Smooth muscle cell (in vitro differentiated cells): ENCODE results near the gene FRMD4A. TPM values are rescaled to one million over a fixed set of nuclear protein-coding genes. Genes with fewer than 3 reads are reported as not detected.

Source experiments
- DNase-seq: peaks from one replicate; lab custom pipeline; 2025; ENCODE audit not compliant: unreplicated experiment; lab: John Stamatoyannopoulos, UW
- H2AFZ ChIP-seq: fragments of 200-600 bp; sonication (generic); 2 replicates; pipeline ENCODE4 v1.6.0; 2016; ENCODE audit warnings: antibody characterized with exemption, low read depth, mild to moderate bottlenecking
- H3F3A ChIP-seq: fragments of 200-600 bp; sonication (generic); 2 replicates; pipeline ENCODE4 v1.6.0; 2017; ENCODE audit warnings: antibody characterized with exemption, low read depth
- H3K27ac ChIP-seq: fragments of 200-600 bp; sonication (generic); 2 replicates; pipeline ENCODE4 v1.5.1; 2016; ENCODE audit warnings: low read depth, mild to moderate bottlenecking
- H3K27me3 ChIP-seq: fragments of 200-600 bp; sonication (generic); 2 replicates; pipeline ENCODE4 v1.6.1; 2016; ENCODE audit warnings: low read depth, mild to moderate bottlenecking
- H3K36me3 ChIP-seq: fragments of 200-600 bp; sonication (generic); 2 replicates; pipeline ENCODE4 v1.5.1; 2016; ENCODE audit warnings: low read depth
- H3K4me1 ChIP-seq: fragments of 200-600 bp; sonication (generic); 2 replicates; pipeline ENCODE4 v1.5.1; 2016; ENCODE audit warnings: low read depth
- H3K4me2 ChIP-seq: fragments of 200-600 bp; sonication (generic); 2 replicates; pipeline ENCODE4 v1.6.0; 2016; ENCODE audit warnings: mild to moderate bottlenecking
- H3K4me3 ChIP-seq: fragments of 200-600 bp; sonication (generic); 2 replicates; pipeline ENCODE4 v1.5.1; 2016; ENCODE audit warnings: mild to moderate bottlenecking
- H3K79me2 ChIP-seq: fragments of 200-600 bp; sonication (generic); 2 replicates; pipeline ENCODE4 v1.6.0; 2016; ENCODE audit warnings: low read depth, mild to moderate bottlenecking
- H3K9ac ChIP-seq: fragments of 200-600 bp; sonication (generic); 2 replicates; pipeline ENCODE4 v1.6.0; 2016; ENCODE audit warnings: low read depth
- H3K9me3 ChIP-seq: fragments of 200-600 bp; sonication (generic); replicated peaks from 2 replicates; pipeline ENCODE4 v1.5.1; 2016; ENCODE audit warnings: low read depth
- H4K20me1 ChIP-seq: fragments of 200-600 bp; sonication (generic); 2 replicates; pipeline ENCODE4 v1.6.0; 2016; ENCODE audit warnings: low read depth
- CTCF ChIP-seq: fragments of 200-600 bp; sonication (generic); IDR thresholded peaks from 2 replicates; pipeline ENCODE4 v1.5.1; 2017; ENCODE audit warnings: borderline replicate concordance, mild to moderate bottlenecking, antibody characterized with exemption; ENCODE audit not compliant: insufficient read depth, poor library complexity, severe bottlenecking
- WGBS: methylation state at CpG from one replicate; pipeline ENCODE4 v1.1.7; 2016; ENCODE audit warnings: low lambda C conversion rate; 5-methylcytosine and 5-hydroxymethylcytosine counted together
- polyA plus RNA-seq: library from polyadenylated mRNA; unstranded; fragments of >200 nt; fragmentation: Nextera tagmentation; extraction: Ambion mirVana; gene quantifications from 2 replicates; pipeline ENCODE4 v1.2.1, GENCODE V29; 2016
- total RNA-seq: library from RNA; depleted of rRNA; stranded (reverse); fragments of >200 nt; gene quantifications from 2 replicates; pipeline ENCODE4 v1.2.3, GENCODE V29; 2014

FRMD4A gene
- total and polyA plus RNA-seq, 2 experiments from 2014 or later = 3.0 to 5.4 TPM

DNA sequence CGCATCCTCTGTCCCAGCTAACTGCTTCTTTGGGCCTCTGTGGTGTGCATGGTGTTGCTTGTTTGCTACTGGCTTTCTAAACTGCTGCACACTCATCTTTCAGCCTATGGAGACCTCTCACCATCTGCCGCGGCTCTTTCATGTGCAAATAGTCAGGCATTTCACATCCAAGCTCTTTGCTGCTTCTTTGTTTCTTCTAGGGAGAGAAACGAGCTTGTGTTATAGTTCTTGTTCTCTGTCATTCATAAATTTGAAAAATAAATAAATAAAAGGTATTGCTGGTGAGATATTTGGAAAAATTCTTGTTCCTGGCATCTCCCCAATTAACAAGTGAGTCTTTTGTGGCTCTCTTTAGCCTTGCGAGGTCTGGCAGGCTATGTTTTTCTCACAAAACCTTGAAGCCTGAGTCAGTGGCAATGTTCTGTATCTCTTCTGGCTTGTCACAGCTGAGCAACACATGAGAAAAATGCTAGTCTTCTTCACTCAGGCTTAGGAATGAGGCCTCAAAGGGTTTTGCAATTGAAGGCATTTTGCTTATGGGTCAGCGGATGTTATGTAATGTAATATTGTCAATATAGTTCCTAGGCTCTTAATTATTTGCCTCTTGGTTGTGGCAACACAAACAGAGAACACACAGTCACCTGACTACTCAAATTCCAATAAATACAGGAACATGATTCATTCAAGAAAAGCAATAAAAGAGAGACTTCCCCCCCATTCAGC, 274.0 kb downstream of the FRMD4A start:
- Histone ChIP-seq H4K20me1 (no peaks in the 10 kb centered on the region), H3K4me3 (no peak overlapping the region), H3K36me3 (no peaks in the 10 kb centered on the region), H3K27me3 (no peaks in the 10 kb centered on the region), H3K4me1 (peaks cover 6% of the 10 kb centered on the region), H3K27ac (peak overlapping the region; percentile 42), H3K9ac (no peak overlapping the region), H2AFZ (no peak overlapping the region), H3F3A (no peaks in the 10 kb centered on the region), H3K4me2 (peak overlapping the region; percentile 50), H3K79me2 (no peaks in the 10 kb centered on the region), H3K9me3 (no peaks in the 10 kb centered on the region)
- WGBS = 46% methylated on average over 6 of the region's 6 CpGs
- TF ChIP-seq CTCF = no peak
- DNase-seq = no peak

DNA sequence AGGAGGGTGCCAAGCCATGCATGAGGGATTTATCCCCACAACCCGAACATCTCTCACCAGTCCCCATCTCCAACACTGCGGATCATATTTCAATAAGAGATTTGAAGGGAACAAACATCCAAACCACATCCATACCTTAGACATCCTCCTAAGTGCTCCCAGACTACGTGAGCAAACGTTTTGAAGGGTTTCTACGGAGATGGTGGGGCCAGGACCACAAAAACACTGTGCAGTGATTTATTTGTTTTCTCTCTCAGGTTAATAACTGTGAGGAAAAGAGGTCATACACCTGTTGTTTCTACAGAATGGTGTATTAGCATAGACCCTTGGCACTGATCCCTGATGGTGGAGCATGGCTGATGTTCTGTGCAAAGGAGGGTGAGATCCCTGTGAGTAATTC, 277.8 kb downstream of the FRMD4A start:
- WGBS = 90% methylated on average over 5 of the region's 5 CpGs
- Histone ChIP-seq H4K20me1 (no peaks in the 10 kb centered on the region), H3K9ac (no peak overlapping the region), H3F3A (no peaks in the 10 kb centered on the region), H3K27me3 (peaks cover 6% of the 10 kb centered on the region), H3K27ac (no peak overlapping the region), H3K4me1 (peaks cover 6% of the 10 kb centered on the region), H3K4me3 (no peak overlapping the region), H2AFZ (no peak overlapping the region), H3K79me2 (no peaks in the 10 kb centered on the region), H3K9me3 (no peaks in the 10 kb centered on the region), H3K36me3 (no peaks in the 10 kb centered on the region), H3K4me2 (no peak overlapping the region)
- no peak for TF ChIP-seq CTCF
- DNase-seq = no peak

DNA sequence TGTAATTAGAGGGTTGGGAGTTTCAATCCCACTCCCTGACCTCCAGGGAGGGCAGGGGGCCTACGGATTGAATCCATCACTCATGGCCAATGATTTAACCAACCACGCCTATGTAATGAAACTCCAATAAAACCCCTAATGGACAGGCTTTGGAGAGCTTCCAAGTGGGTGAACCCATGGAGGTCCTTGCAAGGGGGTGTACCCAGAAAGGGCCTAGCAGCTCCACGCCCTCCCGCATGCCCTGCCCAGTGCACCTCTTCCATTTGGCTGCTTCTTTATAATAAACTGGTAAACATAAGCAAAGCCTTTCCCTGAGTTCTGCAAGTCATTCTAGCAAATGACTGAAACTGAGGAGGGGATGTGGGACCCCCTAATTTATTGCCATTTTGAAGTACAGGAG, 280.1 kb downstream of the FRMD4A start:
- no peaks in the 10 kb centered on the region for H3K79me2 ChIP-seq
- H2AFZ ChIP-seq = no peak overlapping the region
- H3K9me3 ChIP-seq = no peaks in the 10 kb centered on the region
- H3K4me3 ChIP-seq = no peak overlapping the region
- no peak for TF ChIP-seq CTCF
- H4K20me1 ChIP-seq = no peaks in the 10 kb centered on the region
- H3K4me2 ChIP-seq = no peak overlapping the region
- H3K27me3 ChIP-seq = peaks cover 9% of the 10 kb centered on the region
- no peak overlapping the region for H3K27ac ChIP-seq
- H3K9ac ChIP-seq = no peak overlapping the region
- no peak for DNase-seq
- 96% methylated on average over 4 of the region's 4 CpGs for WGBS
- no peaks in the 10 kb centered on the region for H3K4me1 ChIP-seq
- H3K36me3 ChIP-seq = no peaks in the 10 kb centered on the region
- H3F3A ChIP-seq = no peaks in the 10 kb centered on the region
